IMR-90 (cell line): ENCODE measurements around the gene MPST. TPM values are rescaled to one million over a fixed set of nuclear protein-coding genes. Genes with fewer than 3 reads are reported as not detected.

ENCODE experiments used
- ATAC-seq: fragments of 200-7000 bp; cut with Tn5 transposase; 2 replicates; pipeline ENCODE4 v1.9.1; 2020; ENCODE audit warnings: low read depth, mild to moderate bottlenecking, moderate library complexity
- BruUV-seq: library from RNA; stranded (reverse); fragments of 400-500 nt; replicated peaks from 2 replicates; lab custom pipeline; 2021; lab: Mats Ljungman, UMichigan
- CTCF ChIA-PET: fragments of 300-600 bp; formaldehyde crosslinking; extraction: SDS; loops from one replicate; lab custom pipeline; 2021; ENCODE audit warnings: antibody characterized with exemption; lab: Yijun Ruan, JAX
- POLR2A ChIA-PET: fragments of 300-600 bp; sonication (Branson Sonifier 250); formaldehyde crosslinking; loops from one replicate; lab custom pipeline; 2022; ENCODE audit warnings: antibody characterized with exemption; ENCODE audit not compliant: unreplicated experiment; lab: Charles Lee
- DNase-seq: peaks from one replicate; pipeline ENCODE4 v3.0.0; 2013
- H2AFZ ChIP-seq: replicated peaks from 2 replicates; pipeline ENCODE3; 2013; ENCODE audit warnings: low read length, mild to moderate bottlenecking; ENCODE audit not compliant: poor library complexity
- H2AK5ac ChIP-seq: 2 replicates; pipeline ENCODE4 v1.6.1; 2013; ENCODE audit warnings: low read depth, low read length, inconsistent platforms
- H2AK9ac ChIP-seq: replicated peaks from 2 replicates; pipeline ENCODE3; 2013; ENCODE audit warnings: mild to moderate bottlenecking, low read depth, low read length, moderate library complexity; ENCODE audit not compliant: poor library complexity
- H2BK120ac ChIP-seq: 2 replicates; pipeline ENCODE4 v1.6.1; 2013; ENCODE audit warnings: low read depth, low read length, inconsistent platforms
- H2BK15ac ChIP-seq: 3 replicates; pipeline ENCODE4 v1.6.1; 2013; ENCODE audit warnings: low read depth, low read length, inconsistent platforms
- H2BK20ac ChIP-seq: 2 replicates; pipeline ENCODE4 v1.6.1; 2013; ENCODE audit warnings: low read depth, mild to moderate bottlenecking, inconsistent platforms, low read length, moderate library complexity
- H2BK5ac ChIP-seq: 2 replicates; pipeline ENCODE4 v1.6.1; 2013; ENCODE audit warnings: mild to moderate bottlenecking, low read depth, low read length, inconsistent platforms; ENCODE audit not compliant: poor library complexity, severe bottlenecking
- H3K14ac ChIP-seq: replicated peaks from 2 replicates; pipeline ENCODE4 v1.6.1; 2013; ENCODE audit warnings: low read depth, low read length, inconsistent platforms
- H3K18ac ChIP-seq: 2 replicates; pipeline ENCODE4 v1.6.1; 2013; ENCODE audit warnings: low read depth, low read length, control low read depth
- H3K23ac ChIP-seq: 2 replicates; pipeline ENCODE4 v1.6.1; 2013; ENCODE audit warnings: low read depth, low read length, inconsistent platforms
- H3K27ac ChIP-seq: 2 replicates; pipeline ENCODE4 v1.5.1; 2013; ENCODE audit warnings: mild to moderate bottlenecking, control low read depth, low read length; ENCODE audit not compliant: insufficient read depth
- H3K27me3 ChIP-seq: 2 replicates; pipeline ENCODE4 v1.6.1; 2013; ENCODE audit warnings: low read length; ENCODE audit not compliant: control insufficient read depth, insufficient read depth
- H3K36me3 ChIP-seq: 2 replicates; pipeline ENCODE4 v1.6.1; 2013; ENCODE audit warnings: low read length, mixed read lengths; ENCODE audit not compliant: control insufficient read depth, insufficient read depth
- H3K4ac ChIP-seq: 2 replicates; pipeline ENCODE4 v1.6.1; 2013; ENCODE audit warnings: low read depth, low read length, inconsistent platforms
- H3K4me1 ChIP-seq: 2 replicates; pipeline ENCODE4 v1.6.1; 2013; ENCODE audit warnings: low read length, mixed read lengths; ENCODE audit not compliant: control insufficient read depth, insufficient read depth
- H3K4me2 ChIP-seq: 2 replicates; pipeline ENCODE4 v1.6.1; 2013; ENCODE audit warnings: low read depth, mild to moderate bottlenecking, control low read depth, low read length, moderate library complexity
- H3K4me3 ChIP-seq: 2 replicates; pipeline ENCODE4 v1.5.1; 2013; ENCODE audit warnings: low read depth, mild to moderate bottlenecking, control low read depth, low read length, moderate library complexity; ENCODE audit not compliant: insufficient read depth
- H3K56ac ChIP-seq: 2 replicates; pipeline ENCODE4 v1.6.1; 2013; ENCODE audit warnings: low read length, inconsistent platforms; ENCODE audit not compliant: insufficient read depth; ENCODE audit errors: extremely low read depth
- H3K79me1 ChIP-seq, 2 experiments: 2 replicates each; pipeline ENCODE4 v1.6.1; 2013; ENCODE audit warnings: low read length in 2 of 2, inconsistent platforms in 1 of 2, low read depth in 1 of 2
- H3K9ac ChIP-seq: 2 replicates; pipeline ENCODE4 v1.6.1; 2013; ENCODE audit warnings: low read depth, low read length, control low read depth
- H3K9me1 ChIP-seq: 2 replicates; pipeline ENCODE4 v1.6.1; 2013; ENCODE audit warnings: low read length, inconsistent platforms; ENCODE audit not compliant: insufficient read depth
- H3K9me3 ChIP-seq: 2 replicates; pipeline ENCODE4 v1.6.1; 2013; ENCODE audit warnings: low read length; ENCODE audit not compliant: control insufficient read depth, insufficient read depth
- H4K20me1 ChIP-seq: 2 replicates; pipeline ENCODE4 v1.6.1; 2013; ENCODE audit warnings: low read length, inconsistent platforms; ENCODE audit not compliant: insufficient read depth
- H4K5ac ChIP-seq: 2 replicates; pipeline ENCODE4 v1.6.1; 2013; ENCODE audit warnings: mild to moderate bottlenecking, low read depth, low read length, control low read depth
- H4K8ac ChIP-seq, 2 experiments: 2 replicates each; pipeline ENCODE4 v1.6.1; 2013; ENCODE audit warnings: low read depth in 2 of 2, low read length in 2 of 2, control low read depth in 1 of 2, inconsistent platforms in 1 of 2
- H4K91ac ChIP-seq: 2 replicates; pipeline ENCODE4 v1.6.1; 2013; ENCODE audit warnings: low read depth, low read length, inconsistent platforms; ENCODE audit not compliant: insufficient read depth
- CEBPB ChIP-seq: IDR thresholded peaks from 2 replicates; pipeline ENCODE4 v1.6.1; 2012; ENCODE audit warnings: low read depth, low read length, improper control_type of control experiment
- CTCF ChIP-seq: conservative IDR thresholded peaks from 2 replicates; pipeline ENCODE4 v1.5.1; 2012; ENCODE audit warnings: mild to moderate bottlenecking, low read depth, low read length, improper control_type of control experiment
- ELK1 ChIP-seq: fragments of 150-350 bp; IDR thresholded peaks from 2 replicates; pipeline ENCODE4 v1.6.1; 2016; ENCODE audit warnings: low read depth, mild to moderate bottlenecking, low read length, moderate library complexity, borderline replicate concordance
- MAFK ChIP-seq: IDR thresholded peaks from 2 replicates; pipeline ENCODE4 v1.6.1; 2012; ENCODE audit warnings: low read depth, low read length, improper control_type of control experiment
- MAZ ChIP-seq: IDR thresholded peaks from 2 replicates; pipeline ENCODE4 v1.6.1; 2012; ENCODE audit warnings: low read depth, mild to moderate bottlenecking, low read length, improper control_type of control experiment, moderate library complexity, borderline replicate concordance
- POLR2A ChIP-seq: IDR thresholded peaks from 2 replicates; pipeline ENCODE4 v1.6.1; 2012; ENCODE audit warnings: mild to moderate bottlenecking, low read depth, low read length
- RAD21 ChIP-seq: IDR thresholded peaks from 2 replicates; pipeline ENCODE4 v1.6.1; 2012; ENCODE audit warnings: low read length, improper control_type of control experiment
- RFX5 ChIP-seq: IDR thresholded peaks from 2 replicates; pipeline ENCODE4 v1.8.0; 2012; ENCODE audit warnings: low read depth, mild to moderate bottlenecking, low read length, moderate library complexity
- SMC3 ChIP-seq: fragments of 150-350 bp; IDR thresholded peaks from 2 replicates; pipeline ENCODE4 v1.6.1; 2016; ENCODE audit warnings: low read depth, mild to moderate bottlenecking, antibody characterized with exemption, low read length, moderate library complexity
- WGBS, 2 experiments: methylation state at CpG; one replicate each; pipeline versions ENCODE4 v1.1.5 to v1.1.7; 2013; ENCODE audit warnings: missing lambda C conversion rate in 2 of 2; ENCODE audit not compliant: insufficient read length in 1 of 2; ENCODE audit errors: extremely low coverage in 2 of 2; 5-methylcytosine and 5-hydroxymethylcytosine counted together
- dilution Hi-C: fragments of 300-500 bp; cut with HindIII; formaldehyde crosslinking; loops from one replicate; pipeline ENCODE4 v1.14.3; 2018; ENCODE audit warnings: low sequenced_read_pairs; ENCODE audit not compliant: unreplicated experiment
- in situ Hi-C: fragments of 300-500 bp; cut with MboI; formaldehyde crosslinking; loops from 3 replicates; pipeline ENCODE4 v1.14.3; 2019; ENCODE audit warnings: low sequenced_read_pairs, inconsistent platforms, mixed read lengths
- intact Hi-C: fragments of 100-400 bp; cut with micrococcal nuclease; formaldehyde crosslinking; loops from 2 replicates; pipeline ENCODE4 v1.10.0; 2022
- polyA plus RNA-seq, 3 experiments: library from polyadenylated mRNA; depleted of rRNA; stranded (reverse); fragments of >200 nt; gene quantifications; 2 replicates each; pipeline ENCODE4 v1.2.3, GENCODE V29; 2012; ENCODE audit warnings: low replicate concordance in 1 of 3
- total RNA-seq: library from RNA; depleted of rRNA; stranded (reverse); fragments of >200 nt; gene quantifications from 2 replicates; pipeline ENCODE4 v1.2.3, GENCODE V29; 2012

MPST gene
- total and polyA plus RNA-seq, 2 of the 4 experiments (the other 2 are of a cell fraction), result 19.2 to 43.0 TPM

- POLR2A ChIA-PET, result interaction anchor here (0.6 kb wide), 1 partner anchor 520 kb away, joined by 3 read pairs; no protein-coding TSS in a partner anchor
Measured at GRCh38 chr22:37024339-37025157, 5.0 kb downstream of the MPST start.

More at GRCh38 chr22:37024339-37025157, 5.0 kb downstream of the MPST start:
- Histone ChIP-seq H4K20me1 (peaks cover 24% of the 10 kb centered on the region), H3K4me1 (peaks cover 2% of the 10 kb centered on the region), H3K4me2 (no peak overlapping the region), H2BK20ac (no peak overlapping the region), H2AFZ (no peak overlapping the region), H3K4ac (no peak overlapping the region), H3K9ac (no peak overlapping the region), H3K18ac (no peak overlapping the region), H2BK15ac (no peak overlapping the region), H4K5ac (no peak overlapping the region), H3K14ac (no peak overlapping the region), H4K8ac (no peak overlapping the region), H3K23ac (no peak overlapping the region), H4K91ac (no peak overlapping the region), H3K9me3 (no peaks in the 10 kb centered on the region), H2AK5ac (no peak overlapping the region), H2BK5ac (no peak overlapping the region), H2BK120ac (no peak overlapping the region), H3K27ac (no peak overlapping the region), H2AK9ac (no peak overlapping the region), H3K36me3 (peaks cover 37% of the 10 kb centered on the region), H3K79me1 (peaks cover 7 to 52% of the 10 kb centered on the region in 2 experiments), H3K9me1 (peaks cover 13% of the 10 kb centered on the region; the same call in 1 of the 2 replicates), H3K56ac (no peak overlapping the region), H3K27me3 (no peaks in the 10 kb centered on the region), H3K4me3 (no peak overlapping the region)
- DNase-seq (no peak), ATAC-seq (no peak)
- CTCF ChIA-PET, result no interaction called here
- WGBS, 2 experiments, result 93% methylated on average over 54 of the region's 71 CpGs; no CpG with 5 or more reads in 1 of the 2 experiments
- TF ChIP-seq SMC3, result no peak
- TF ChIP-seq RAD21, result no peak
- TF ChIP-seq RFX5, result no peak
- TF ChIP-seq ELK1, result no peak
- no peak for TF ChIP-seq POLR2A
- TF ChIP-seq CTCF, result no peak
- TF ChIP-seq MAFK, result no peak
- TF ChIP-seq CEBPB, result no peak
- TF ChIP-seq MAZ, result no peak
- intact Hi-C loops (loop anchor here (5.0 kb wide), 1 partner anchor 242 kb away; no protein-coding TSS in a partner anchor), dilution Hi-C loops (no loop called here), in situ Hi-C loops (no loop called here)
- no TSS peak for BruUV-seq
